ENCODE results near the gene COG5.

GRCh38 chr7:107570298-107570697, 6.6 kb upstream of the COG5 start:
- no peak for TF ChIP-seq POLR2AphosphoS5 (IDR thresholded peaks at IDR 0.05)
- no peak for TF ChIP-seq CTCF (IDR thresholded peaks at IDR 0.05)

Data from breast epithelium (tissue), 3 donors.